ENCODE measurements around the gene VEPH1.
A peak's percentile ranks its signal among the peaks of the same experiment; 100 is the strongest.

The VEPH1 gene

GRCh38 chr3:157261000-157261399 lies 242.2 kb downstream of the VEPH1 start:
- no peak for DNase-seq (ENCODE audit: low read depth in 2 of 2)

- DNase-seq (ENCODE audit: low read depth in 2 of 2): no peak
Measured at GRCh38 chr3:157259825-157260224, 243.4 kb downstream of the VEPH1 start.

GRCh38 chr3:157257101-157257500 lies 246.1 kb downstream of the VEPH1 start:
- DNase-seq (ENCODE audit: low read depth in 2 of 2): no peak

GRCh38 chr3:157255797-157256196 lies 247.4 kb downstream of the VEPH1 start:
- DNase-seq (ENCODE audit: low read depth in 2 of 2): no peak

- DNase-seq (ENCODE audit: low read depth in 2 of 2): no peak
Measured at GRCh38 chr3:157251685-157252084, 251.5 kb downstream of the VEPH1 start.

GRCh38 chr3:157249606-157250005 lies 253.6 kb downstream of the VEPH1 start:
- no peak for DNase-seq (ENCODE audit: low read depth in 2 of 2)

- DNase-seq (ENCODE audit: low read depth in 2 of 2): no peak
Measured at GRCh38 chr3:157248590-157249422, 254.4 kb downstream of the VEPH1 start.

- DNase-seq (ENCODE audit: low read depth in 2 of 2): no peak
Measured at GRCh38 chr3:157247391-157247790, 255.8 kb downstream of the VEPH1 start.

GRCh38 chr3:157242836-157243235 lies 260.4 kb downstream of the VEPH1 start:
- DNase-seq (ENCODE audit: low read depth in 2 of 2): no peak

GRCh38 chr3:157241599-157241998 lies 261.6 kb downstream of the VEPH1 start:
- DNase-seq (ENCODE audit: low read depth in 2 of 2): no peak

- no peak for DNase-seq (ENCODE audit: low read depth in 2 of 2)
Measured at GRCh38 chr3:157240408-157240807, 262.8 kb downstream of the VEPH1 start.

GRCh38 chr3:157239082-157239704 lies 264.0 kb downstream of the VEPH1 start:
- peak; percentile 49 to 75 for DNase-seq (ENCODE audit: low read depth in 2 of 2)

- no peak for DNase-seq (ENCODE audit: low read depth in 2 of 2)
Measured at GRCh38 chr3:157238457-157238856, 264.8 kb downstream of the VEPH1 start.

- DNase-seq (ENCODE audit: low read depth in 2 of 2): no peak
Measured at GRCh38 chr3:157237886-157238285, 265.3 kb downstream of the VEPH1 start.

GRCh38 chr3:157235291-157235690 lies 267.9 kb downstream of the VEPH1 start:
- DNase-seq (ENCODE audit: low read depth in 2 of 2): no peak

- DNase-seq (ENCODE audit: low read depth in 2 of 2): no peak
Measured at GRCh38 chr3:157233923-157234322, 269.3 kb downstream of the VEPH1 start.

- no peak for DNase-seq (ENCODE audit: low read depth in 2 of 2)
Measured at GRCh38 chr3:157232141-157232540, 271.1 kb downstream of the VEPH1 start.

GRCh38 chr3:157231071-157231470 lies 272.1 kb downstream of the VEPH1 start:
- no peak for DNase-seq (ENCODE audit: low read depth in 2 of 2)

- DNase-seq (ENCODE audit: low read depth in 2 of 2): no peak
Measured at GRCh38 chr3:157226173-157226847, 276.9 kb downstream of the VEPH1 start.

GRCh38 chr3:157225001-157225400 lies 278.2 kb downstream of the VEPH1 start:
- no peak for DNase-seq (ENCODE audit: low read depth in 2 of 2)

- no peak for DNase-seq (ENCODE audit: low read depth in 2 of 2)
Measured at GRCh38 chr3:157220883-157221282, 282.3 kb downstream of the VEPH1 start.

GRCh38 chr3:157220211-157220610 lies 283.0 kb downstream of the VEPH1 start:
- DNase-seq (ENCODE audit: low read depth in 2 of 2): no peak

GRCh38 chr3:157219215-157219614 lies 284.0 kb downstream of the VEPH1 start:
- DNase-seq (ENCODE audit: low read depth in 2 of 2): no peak

Measured in stimulated activated CD4-positive, alpha-beta T cell treated with anti-CD3 and anti-CD28 coated beads, Interleukin-15, amount 100 ng/mL, for 48 hours (primary cell).